NB4 (cell line): ENCODE results near the gene IGF1R.

Experiments used
- DNase-seq: peaks from one replicate; pipeline ENCODE4 v3.0.0; 2010; ENCODE audit warnings: low read depth
- H3K4me3 ChIP-seq: one replicate; pipeline ENCODE4 v1.5.1; 2011; ENCODE audit warnings: mild to moderate bottlenecking, low read depth, low read length, moderate library complexity
- CTCF ChIP-seq: IDR thresholded peaks from one replicate; pipeline ENCODE4 v1.5.1; 2012; ENCODE audit warnings: low read depth, low read length
- MAX ChIP-seq: IDR thresholded peaks from 2 replicates; pipeline ENCODE4 v1.6.1; 2011; ENCODE audit warnings: low read depth, low read length
- MYC ChIP-seq: IDR thresholded peaks from 2 replicates; pipeline ENCODE4 v1.6.1; 2011; ENCODE audit warnings: low read depth, low read length
- POLR2A ChIP-seq: IDR thresholded peaks from 2 replicates; pipeline ENCODE4 v1.6.1; 2011; ENCODE audit warnings: mild to moderate bottlenecking; ENCODE audit not compliant: insufficient read length; ENCODE audit errors: extremely low read depth

Gene IGF1R

GRCh38 chr15:98767692-98768091 lies 119.4 kb downstream of the IGF1R start:
- TF ChIP-seq POLR2A = no peak
- TF ChIP-seq CTCF = no peak
- TF ChIP-seq MAX = no peak
- no peak for TF ChIP-seq MYC
- DNase-seq = no peak

GRCh38 chr15:98769867-98770266 lies 121.5 kb downstream of the IGF1R start:
- no peak for DNase-seq
- no peak overlapping the region for H3K4me3 ChIP-seq
- TF ChIP-seq POLR2A (no peak), CTCF (no peak)

More at GRCh38 chr15:98767692-98768091, 119.4 kb downstream of the IGF1R start:
- H3K4me3 ChIP-seq = no peak overlapping the region

GRCh38 chr15:98770984-98771383 lies 122.6 kb downstream of the IGF1R start:
- no peak overlapping the region for H3K4me3 ChIP-seq
- TF ChIP-seq CTCF = no peak
- no peak for TF ChIP-seq MYC
- TF ChIP-seq POLR2A = no peak
- no peak for TF ChIP-seq MAX
- DNase-seq = no peak

GRCh38 chr15:98771541-98771940 lies 123.2 kb downstream of the IGF1R start:
- TF ChIP-seq MYC = no peak
- TF ChIP-seq CTCF = no peak
- TF ChIP-seq MAX = no peak
- no peak for TF ChIP-seq POLR2A
- DNase-seq = no peak
- no peak overlapping the region for H3K4me3 ChIP-seq

- no peak overlapping the region for H3K4me3 ChIP-seq
- TF ChIP-seq CTCF (no peak), MYC (no peak), MAX (no peak), POLR2A (no peak)
- no peak for DNase-seq
Observed at GRCh38 chr15:98772895-98773294, 124.6 kb downstream of the IGF1R start.

- DNase-seq = no peak
- TF ChIP-seq CTCF (no peak), MYC (no peak), POLR2A (no peak), MAX (no peak)
- H3K4me3 ChIP-seq = no peak overlapping the region
Observed at GRCh38 chr15:98773616-98774015, 125.3 kb downstream of the IGF1R start.
